GM19438 (cell line): Measurements from ENCODE around the gene COL11A2.

Experiments
- ATAC-seq: cut with Tn5 transposase; IDR thresholded peaks from one replicate; pipeline ENCODE4 v1.9.1; 2021; ENCODE audit warnings: low read depth; ENCODE audit not compliant: unreplicated experiment

The COL11A2 gene

DNA sequence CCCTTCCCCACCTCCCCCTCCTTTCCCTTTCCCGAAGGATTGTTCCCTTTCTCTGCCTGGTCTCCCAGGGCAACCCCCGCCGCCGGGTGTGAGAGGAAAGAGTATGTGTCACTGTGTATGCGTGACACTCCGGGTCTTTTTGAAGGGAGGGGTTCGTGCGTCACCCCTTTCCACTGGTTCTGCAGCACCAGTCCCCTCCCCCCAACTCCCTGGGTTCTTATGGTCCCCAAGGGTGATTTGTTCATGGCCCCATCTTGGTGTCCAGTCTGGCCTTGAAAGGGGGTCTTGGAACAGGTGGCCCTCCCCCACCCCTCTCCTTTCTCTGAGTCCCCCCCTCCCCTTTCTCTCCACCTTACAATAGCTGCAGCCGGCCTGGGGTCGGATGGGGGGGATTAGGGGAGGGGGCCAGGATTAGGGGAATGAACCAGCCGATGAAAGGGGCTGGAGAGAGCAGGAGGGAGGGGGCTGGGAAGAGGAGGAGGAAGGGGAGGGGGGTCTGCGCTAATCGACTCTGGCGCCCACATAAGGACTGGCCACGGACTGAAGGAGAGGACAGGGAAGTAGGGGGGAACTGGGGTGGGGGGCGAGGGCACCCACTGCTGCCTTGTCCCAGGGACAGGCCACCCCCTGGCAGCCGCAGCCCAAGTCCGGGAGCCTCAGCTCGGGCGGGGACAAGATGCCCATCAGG lies 14.7 kb upstream of the COL11A2 start:
- ATAC-seq: no peak

DNA sequence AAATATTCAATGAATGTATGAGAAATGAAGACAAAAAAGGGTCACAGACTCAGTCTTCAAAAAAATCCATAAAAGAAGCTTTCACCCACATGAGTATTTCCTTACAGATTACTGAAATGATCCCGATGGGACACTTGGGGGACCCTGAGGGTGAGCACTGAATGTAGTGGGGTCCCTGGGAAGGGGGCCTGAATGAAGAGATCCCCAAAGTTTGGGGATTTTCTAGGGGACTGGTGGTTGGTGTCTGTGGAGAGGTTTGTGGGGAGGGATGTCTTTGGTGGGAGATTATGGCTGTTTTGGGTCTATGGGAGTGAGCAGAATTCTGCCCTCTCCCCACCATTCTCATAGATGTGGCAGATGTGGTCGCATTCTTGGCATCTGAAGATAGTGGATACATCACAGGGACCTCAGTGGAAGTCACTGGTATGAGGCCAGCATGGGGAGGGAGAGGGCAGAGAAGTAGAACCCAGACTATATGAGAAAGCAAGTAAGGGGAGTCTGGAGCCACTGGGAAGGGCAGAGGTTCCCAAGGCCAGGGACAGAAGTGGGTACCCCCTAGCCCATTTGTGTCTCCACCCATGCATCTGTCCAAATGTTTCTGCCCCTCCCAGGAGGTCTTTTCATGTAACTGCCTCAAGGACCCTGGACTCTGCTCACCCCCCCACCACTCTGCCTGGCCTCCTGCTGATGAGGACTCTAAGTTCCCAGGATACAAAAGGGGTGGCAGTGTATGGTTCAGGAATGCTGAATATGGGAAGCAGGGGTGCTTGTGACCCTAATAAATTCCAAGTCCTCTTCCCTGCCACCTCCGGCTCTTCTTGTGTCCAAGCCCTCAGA lies 14.0 kb upstream of the COL11A2 start:
- ATAC-seq: no peak

DNA sequence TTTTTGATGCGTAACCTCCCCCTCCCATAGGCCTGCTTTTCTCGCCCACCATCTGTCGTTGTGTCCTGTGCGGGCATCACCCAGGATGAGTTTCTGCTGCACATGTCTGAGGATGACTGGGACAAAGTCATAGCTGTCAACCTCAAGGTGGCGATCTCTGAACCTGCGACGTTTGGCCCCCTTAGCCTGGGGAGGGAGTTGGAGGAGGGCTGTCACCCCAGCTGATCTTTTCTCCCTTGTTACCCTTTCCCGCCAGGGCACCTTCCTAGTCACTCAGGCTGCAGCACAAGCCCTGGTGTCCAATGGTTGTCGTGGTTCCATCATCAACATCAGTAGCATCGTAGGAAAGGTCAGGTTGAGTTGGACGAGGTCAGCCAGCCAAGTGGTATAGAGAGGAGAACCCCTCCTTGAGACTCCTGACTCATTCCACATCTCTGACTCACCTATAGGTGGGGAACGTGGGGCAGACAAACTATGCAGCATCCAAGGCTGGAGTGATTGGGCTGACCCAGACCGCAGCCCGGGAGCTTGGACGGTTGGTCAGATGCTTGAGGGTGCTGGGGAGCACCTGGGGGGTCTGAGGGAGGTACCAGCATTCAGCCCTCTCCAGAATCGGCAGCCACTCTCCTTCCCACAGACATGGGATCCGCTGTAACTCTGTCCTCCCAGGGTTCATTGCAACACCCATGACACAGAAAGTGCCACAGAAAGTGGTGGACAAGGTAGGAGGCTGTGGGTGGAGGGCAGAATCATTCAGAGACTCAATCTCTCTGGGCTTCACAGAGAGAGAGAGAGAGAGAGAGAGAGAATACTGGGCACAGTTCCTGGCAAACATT lies 13.1 kb upstream of the COL11A2 start:
- ATAC-seq: no peak

DNA sequence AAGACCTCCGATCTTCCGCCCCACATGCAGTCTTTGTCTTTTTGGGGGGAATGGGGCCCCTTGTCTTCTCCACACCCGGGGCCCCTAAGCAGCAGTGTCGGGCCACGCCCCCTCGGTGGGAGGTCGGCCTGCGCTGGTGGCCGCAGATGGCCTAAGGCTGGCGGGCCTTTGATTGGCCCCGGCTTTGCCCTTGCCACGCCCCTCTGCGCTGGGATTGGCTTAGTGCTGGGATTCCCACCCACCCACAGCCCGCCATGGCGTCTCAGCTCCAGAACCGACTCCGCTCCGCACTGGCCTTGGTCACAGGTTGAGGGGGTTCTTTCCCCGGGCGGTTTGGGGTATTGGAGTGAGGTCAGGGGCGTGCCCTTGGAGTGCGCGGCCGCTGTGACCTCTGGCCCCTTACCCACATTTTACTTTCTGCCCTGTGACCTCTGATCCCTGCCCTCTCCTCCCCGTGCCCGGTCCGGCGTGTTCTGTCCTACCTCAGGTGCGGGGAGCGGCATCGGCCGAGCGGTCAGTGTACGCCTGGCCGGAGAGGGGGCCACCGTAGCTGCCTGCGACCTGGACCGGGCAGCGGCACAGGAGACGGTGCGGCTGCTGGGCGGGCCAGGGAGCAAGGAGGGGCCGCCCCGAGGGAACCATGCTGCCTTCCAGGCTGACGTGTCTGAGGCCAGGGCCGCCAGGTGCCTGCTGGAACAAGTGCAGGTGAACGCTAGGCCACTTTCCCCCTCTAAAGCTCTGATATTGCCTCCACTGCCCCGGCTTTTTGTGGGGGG lies 12.3 kb upstream of the COL11A2 start, which contains the start of gene HSD17B8:
TSS of gene HSD17B8 (plus strand) at position 241 of the 776 bp plus-strand sequence. CDS start at position 255, 14 bp downstream.
- peak; percentile 44 for ATAC-seq

DNA sequence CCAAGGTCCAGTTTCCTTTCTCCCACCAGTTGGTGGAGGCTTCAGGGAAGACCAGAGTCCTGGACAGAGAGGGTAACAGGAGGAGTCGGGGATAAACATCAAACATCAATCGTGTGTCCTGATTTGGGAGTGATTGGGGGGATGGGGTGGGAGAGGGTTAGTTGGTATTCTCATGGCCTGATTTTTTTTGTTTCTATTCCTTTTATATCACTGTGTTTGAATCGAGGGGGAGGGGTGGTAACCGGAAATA lies 11.8 kb upstream of the COL11A2 start:
- no peak for ATAC-seq

DNA sequence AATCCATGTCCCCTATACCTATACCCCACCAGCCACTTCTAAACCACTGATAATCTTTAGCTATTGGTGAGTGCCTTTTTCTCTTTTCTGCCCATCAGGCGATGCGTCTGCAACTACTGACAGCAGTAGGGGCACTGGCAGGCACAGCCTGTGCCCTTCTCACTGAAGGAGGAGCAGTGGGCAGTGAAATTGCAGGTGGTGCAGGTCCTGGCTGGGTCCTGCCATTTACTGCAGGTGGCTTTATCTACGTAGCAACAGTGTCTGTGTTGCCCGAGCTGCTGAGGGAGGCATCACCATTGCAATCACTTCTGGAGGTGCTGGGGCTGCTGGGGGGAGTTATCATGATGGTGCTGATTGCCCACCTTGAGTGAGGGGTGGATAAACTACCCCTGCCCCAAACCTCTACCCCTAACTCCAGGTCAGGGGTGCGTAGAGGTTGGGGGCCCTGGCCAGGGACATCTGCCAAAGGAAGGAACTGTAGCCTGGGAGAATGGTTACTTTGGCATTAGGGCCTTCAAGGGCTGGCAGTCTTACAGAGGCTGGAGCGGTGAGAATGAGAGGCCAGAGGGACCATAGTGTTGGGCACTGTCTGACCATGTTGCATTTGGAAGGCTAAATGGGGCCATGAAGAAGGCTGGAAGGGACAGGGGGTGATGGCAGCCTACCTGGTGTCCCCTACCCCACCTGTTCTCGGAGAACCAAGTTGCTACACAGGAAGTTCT lies 11.3 kb upstream of the COL11A2 start:
- ATAC-seq: no peak

DNA sequence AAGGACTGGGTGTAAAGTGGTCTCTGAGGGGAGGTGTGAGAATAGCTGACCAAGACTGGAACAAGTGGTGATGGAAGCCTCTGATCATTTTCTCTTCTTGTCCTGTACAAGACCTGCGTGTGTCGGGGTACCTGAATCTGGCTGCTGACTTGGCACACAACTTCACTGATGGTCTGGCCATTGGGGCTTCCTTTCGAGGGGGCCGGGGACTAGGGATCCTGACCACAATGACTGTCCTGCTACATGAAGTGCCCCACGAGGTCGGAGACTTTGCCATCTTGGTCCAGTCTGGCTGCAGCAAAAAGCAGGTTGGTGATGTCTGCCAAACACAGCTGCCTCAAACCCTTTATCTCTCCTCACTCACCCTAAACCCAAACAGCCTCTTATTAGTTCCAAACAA lies 10.5 kb upstream of the COL11A2 start:
- ATAC-seq: no peak

DNA sequence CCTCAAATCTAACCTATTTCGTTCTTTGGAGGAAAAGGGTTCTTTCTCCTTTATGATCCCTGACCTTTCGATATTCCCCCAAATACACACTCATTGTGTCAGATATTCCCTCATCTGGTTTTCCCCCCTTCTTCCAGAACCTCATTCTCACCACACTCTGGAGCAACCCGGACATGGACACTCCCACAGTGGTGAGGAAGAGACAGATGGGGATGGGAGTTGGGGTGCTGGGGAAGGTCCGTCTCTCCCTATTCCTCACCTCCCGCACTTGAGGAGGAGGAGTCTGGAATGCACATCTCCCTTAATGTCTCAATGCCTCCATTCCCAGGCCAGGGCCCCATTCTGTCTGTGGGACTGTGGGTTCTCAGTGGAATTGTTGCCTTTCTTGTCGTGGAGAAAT lies 9.7 kb upstream of the COL11A2 start:
- ATAC-seq: no peak

DNA sequence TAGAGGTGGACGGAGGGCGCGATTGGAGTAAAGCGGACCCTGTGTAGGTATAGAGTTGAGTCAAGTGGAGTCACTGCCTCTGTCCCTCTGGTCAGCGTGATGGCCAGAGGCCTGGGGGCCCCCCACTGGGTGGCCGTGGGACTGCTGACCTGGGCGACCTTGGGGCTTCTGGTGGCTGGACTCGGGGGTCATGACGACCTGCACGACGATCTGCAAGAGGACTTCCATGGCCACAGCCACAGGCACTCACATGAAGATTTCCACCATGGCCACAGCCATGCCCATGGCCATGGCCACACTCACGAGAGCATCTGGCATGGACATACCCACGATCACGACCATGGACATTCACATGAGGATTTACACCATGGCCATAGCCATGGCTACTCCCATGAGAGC lies 8.9 kb upstream of the COL11A2 start:
- no peak for ATAC-seq

DNA sequence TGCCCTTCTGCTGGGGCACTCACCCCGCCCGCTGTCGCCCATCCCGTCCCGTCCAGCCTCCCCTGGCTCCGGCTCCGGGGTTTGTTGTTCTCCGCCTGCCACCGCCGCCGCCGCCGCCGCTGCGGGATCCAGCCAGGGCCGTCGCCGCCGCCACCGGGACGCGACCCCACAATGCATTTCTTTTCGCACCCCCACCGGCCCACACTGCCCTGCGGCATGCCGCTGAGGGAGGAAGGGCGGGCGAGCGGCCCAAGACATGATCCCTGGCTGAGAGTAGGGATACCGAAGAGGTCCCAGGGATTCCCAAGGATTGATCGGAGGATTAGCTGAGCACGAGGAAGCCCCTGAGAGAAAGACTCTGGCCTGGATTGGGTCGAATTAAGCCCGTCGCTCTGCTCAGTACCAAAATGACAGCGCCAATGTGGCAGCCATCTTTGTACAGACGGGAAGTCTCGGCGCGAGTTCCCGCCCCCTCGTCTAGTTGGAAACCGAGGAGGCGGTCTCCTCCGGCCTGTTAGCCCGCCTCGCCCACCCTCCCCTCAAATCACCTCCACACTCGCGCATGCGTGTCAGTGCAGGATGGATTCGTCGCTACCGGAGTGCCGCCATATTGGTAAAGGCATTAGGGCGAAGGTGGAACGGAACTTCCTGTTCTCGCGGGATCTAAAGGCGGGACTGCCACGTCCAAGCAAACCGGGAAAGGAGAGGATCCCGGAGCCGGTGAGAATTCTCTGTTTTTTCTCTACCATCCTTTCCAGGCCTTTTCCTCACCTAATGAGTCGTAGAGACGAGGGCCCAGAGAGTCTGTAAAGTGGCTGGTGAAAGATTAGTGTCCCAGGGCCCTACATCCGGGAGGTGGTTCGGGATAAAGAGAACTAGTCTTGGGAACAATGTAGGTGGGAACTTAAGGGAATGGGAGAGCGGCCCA lies 8.2 kb upstream of the COL11A2 start, which contains the start of the genes RXRB and SLC39A7:
TSS of gene RXRB (minus strand) at position 447 of the 928 bp plus-strand sequence. CDS start at position 258, 189 bp downstream.
TSS of gene SLC39A7 (plus strand) at position 649 of the 928 bp plus-strand sequence. CDS start 379 bp downstream, outside the sequence.
- peak; percentile 53 for ATAC-seq

DNA sequence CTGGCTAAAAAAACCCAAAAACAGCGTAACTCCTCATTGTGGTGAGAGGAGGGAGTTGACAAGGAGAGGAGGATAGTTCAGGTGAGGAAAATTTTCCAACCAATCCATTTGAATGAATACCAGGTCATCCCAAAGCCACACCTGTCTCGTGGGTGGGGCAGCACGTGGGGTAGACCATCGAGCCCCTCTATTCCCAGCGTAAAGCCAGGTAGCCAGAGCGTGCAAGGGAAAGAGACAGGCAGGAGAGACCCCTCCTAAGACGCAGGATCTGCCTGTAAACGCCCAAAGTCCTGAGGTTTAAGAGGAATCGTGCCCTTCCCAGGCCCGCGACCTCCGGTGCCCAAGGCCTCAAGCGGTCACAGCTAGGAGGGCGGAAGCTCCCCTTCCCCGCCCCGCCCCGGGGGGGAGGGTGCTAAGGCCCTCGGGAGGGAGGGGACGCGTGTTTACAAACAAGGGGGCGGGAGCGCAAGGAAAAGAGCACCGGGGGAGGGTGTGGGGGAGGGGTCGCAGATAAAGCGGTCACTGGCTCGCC lies 7.5 kb upstream of the COL11A2 start:
- ATAC-seq: peak; percentile 13

DNA sequence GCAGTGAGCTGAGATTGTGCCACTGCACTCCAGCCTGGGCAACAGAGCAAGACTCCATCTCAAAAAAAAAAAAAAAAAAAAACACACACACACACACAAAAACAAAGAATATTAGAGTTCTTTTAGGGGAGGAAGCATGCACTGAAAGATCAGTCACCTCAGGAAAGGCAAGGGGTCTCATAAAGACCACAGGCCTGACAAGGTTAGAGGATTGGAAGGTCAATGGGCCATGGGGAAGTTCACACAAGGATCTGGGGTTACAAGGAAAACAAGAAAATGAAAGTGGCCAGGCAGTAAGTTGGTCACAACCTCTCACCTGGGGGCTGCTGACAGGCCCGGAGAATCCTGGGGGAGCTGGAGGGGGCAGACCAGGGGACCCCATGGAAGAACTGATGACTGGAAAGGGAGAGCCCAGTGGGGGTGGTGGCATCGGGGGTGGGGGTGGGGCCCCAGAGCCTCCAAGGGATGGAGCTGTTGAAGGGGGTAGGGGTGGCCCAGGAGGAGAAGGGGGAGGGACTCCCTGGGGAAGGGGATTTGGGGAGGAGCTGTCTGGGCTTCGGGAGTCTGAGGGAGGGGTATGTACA lies 6.7 kb upstream of the COL11A2 start:
- no peak for ATAC-seq

DNA sequence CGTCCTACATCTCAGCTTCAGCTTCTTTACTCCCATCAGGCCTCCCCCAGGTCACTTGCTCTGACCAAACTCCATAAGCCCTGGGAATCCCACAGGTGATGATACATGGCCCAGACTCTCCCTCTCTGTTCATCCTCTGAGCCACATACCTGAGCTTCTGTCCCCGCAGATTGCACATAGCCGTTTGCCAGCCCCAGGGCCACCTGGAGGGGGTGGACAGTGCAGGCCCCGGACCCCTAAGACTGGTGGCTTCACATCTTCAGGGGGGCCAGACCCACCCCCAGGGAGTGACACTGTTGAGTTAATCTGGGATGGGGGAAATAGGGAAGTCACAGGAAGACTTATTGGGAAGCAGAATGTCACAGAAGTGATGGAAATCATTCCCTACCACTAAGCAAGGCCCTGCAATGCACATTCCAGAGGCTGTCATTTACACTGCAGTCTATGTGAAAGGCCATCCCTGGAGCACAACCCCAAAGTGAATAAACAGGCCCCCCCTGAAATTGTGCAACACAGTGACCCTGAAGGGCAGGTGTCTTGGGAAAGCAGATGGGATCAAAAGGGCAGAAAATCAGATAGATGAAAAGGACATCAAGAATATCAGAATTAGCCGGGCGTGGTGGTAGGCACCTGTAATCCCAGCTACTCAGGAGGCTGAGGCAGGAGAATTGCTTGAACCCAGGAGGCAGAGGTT lies 6.0 kb upstream of the COL11A2 start:
- ATAC-seq: no peak

DNA sequence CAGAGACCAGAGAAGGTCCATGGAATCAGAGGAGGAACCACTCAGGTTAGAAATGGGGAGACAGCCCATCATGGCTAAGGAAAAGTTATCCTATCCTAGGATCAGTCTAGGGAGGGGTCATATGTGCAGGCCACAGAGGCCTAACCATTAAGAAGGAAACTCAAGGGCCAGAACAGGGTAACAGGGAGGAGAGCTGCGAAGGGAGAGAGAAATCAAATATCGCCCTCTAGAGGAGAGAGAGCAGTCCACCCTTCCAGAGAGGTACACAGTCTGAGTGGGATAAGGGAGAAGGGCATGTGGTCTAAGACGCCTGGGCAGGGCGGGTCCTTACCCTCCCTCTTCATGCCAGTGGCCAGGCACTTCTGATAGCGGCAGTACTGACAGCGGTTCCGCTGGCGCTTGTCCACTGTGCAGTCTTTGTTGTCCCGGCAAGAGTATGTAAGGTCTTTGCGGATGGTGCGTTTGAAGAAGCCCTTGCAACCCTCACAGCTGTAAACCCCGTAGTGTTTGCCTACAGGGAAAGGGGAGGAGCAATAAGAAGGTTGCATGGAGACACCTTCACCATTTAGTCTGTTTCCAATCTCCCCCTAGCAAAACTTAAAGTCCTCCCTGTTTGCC lies 5.3 kb upstream of the COL11A2 start:
- ATAC-seq: no peak

DNA sequence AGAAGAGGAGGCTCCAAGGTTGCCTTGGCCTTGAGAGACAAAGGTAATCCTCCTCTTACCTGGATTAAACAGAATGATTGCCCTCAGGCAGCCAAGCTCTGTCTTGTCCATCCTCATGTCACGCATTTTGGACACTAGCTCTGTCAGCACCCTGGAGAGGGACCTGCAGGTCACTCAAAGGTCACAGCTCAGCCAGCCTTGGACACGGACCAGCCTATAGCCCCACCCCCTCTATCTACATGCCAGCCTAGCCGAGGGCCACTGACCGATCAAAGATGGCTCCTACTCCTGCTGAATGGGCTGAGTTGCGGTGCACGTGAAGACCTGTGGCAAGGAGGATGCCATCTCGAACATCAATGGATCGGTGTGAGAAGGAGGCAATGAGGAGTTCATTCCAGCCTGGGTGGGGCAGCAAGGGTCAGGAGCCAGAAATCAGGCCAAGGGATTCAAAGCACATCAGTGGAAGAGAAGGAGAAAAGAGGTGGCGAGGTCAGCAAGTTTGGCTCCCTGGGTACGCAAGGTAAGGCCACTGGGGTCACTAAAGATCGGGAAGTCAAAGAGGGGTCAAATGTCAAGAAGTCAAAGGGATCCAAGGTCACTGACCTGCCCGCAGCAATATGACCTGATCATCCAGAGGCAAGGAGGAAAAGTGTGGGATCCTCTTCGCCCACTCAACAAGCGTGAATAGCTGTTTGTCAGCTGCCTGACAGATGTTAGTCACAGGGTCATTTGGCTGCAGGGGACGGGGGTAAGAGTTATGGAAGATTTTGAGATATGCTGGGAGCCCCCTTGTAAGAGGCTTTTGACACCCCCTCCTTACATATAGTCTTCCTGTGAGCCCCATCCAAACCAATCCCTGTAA lies 3.3 kb upstream of the COL11A2 start:
- ATAC-seq: no peak

DNA sequence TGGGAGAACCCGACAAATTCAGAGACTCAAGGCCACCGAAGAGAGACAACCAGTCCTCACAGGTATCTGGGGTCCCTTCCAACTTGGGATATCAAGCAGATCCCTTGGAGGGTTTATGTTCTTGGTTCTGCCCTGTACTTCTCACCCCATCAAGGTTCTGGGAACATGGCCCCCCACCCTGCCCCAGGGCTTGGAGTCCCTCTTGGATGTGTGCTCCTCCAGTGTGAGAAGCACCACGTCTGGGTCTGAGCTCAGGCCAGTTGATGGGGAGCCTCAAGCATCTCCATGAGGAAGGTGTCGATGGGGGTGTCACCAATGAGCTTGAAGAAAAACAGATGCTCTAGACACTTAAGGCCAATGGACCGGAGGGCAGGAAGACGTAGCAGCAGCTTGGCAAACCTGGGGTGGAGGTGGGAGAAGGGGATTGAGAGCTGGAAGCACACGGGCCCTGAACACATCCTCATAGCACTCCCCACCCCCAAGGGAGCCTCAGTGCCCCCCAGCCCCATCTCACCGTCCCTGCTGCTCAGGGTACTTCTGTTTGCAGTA lies 2.2 kb upstream of the COL11A2 start:
- ATAC-seq: no peak
